Fibroblast of skin of left quadriceps (primary cell): Measurements from ENCODE around the gene AOPEP.
"Not testable (repeated sequence)": the region's sequence is repeated elsewhere in the genome, so short reads cannot be mapped to it uniquely, and the experiment has no call there.

ENCODE experiments used
- DNase-seq, 2 experiments: peaks; one replicate each; pipeline ENCODE4 v3.0.0-alpha.2; 2013; ENCODE audit warnings: low read depth in 2 of 2

The AOPEP gene

DNA sequence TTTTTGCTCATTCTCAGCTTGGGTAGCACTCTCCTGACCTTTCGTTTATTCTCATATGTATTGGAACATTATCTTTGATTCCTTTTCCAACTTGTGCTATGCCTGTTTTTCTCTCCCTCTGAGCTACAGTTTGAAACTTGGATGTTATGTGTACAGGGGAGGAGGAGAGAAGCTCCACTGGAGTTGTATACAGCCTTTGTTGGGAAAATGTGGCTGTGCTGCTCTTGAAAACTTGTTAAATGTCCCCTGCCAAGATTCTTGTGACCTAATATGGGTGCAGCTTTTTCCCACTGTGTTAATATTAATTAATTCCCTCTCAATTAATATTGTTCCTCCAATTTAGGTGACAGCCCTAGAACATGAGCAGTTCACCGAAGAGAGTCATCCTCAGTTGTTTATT is 235.4 kb downstream of the AOPEP start:
- DNase-seq = no peak

DNA sequence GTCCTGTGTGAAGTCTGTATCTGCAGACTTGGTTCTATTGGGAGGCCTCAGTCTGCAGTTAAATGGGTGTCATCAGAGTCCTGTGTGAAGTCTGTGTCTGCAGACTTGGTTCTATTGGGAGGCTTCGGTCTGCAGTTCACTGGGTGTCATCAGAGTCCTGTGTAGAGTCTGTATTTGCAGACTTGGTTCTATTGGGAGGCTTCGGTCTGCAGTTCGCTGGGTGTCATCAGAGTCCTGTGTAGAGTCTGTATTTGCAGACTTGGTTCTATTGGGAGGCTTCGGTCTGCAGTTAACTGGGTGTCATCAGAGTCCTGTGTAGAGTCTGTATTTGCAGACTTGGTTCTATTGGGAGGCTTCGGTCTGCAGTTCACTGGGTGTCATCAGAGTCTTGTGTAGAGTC is 239.1 kb downstream of the AOPEP start:
- DNase-seq = not testable (repeated sequence)

DNA sequence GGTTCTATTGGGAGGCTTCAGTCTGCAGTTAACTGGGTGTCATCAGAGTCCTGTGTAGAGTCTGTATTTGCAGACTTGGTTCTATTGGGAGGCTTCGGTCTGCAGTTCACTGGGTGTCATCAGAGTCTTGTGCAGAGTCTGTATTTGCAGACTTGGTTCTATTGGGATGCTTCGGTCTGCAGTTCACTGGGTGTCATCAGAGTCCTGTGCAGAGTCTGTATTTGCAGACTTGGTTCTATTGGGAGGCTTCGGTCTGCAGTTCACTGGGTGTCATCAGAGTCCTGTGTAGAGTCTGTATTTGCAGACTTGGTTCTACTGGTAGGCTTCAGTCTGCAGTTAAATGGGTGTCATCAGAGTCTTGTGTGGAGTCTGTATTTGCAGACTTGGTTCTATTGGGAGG is 239.5 kb downstream of the AOPEP start:
- DNase-seq = not testable (repeated sequence)

DNA sequence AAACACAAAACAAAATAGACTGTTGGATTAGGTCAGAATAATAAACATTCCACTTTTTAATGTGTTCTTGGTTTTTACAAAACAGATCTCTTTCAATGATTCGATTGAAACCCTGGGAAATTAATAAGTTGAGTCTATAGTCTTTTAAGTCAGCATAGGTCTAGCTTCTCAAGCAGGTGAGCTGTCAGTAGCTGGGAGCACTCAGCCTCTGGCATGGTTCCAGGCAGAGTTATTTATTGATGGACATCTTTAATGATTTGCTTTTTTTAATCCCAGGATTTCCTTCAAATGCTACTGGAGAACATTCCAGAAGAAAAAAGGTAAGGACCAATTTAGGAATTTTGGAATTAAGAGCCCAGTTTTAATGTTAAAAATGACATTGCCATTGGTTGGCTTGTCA is 241.0 kb downstream of the AOPEP start:
- no peak for DNase-seq

DNA sequence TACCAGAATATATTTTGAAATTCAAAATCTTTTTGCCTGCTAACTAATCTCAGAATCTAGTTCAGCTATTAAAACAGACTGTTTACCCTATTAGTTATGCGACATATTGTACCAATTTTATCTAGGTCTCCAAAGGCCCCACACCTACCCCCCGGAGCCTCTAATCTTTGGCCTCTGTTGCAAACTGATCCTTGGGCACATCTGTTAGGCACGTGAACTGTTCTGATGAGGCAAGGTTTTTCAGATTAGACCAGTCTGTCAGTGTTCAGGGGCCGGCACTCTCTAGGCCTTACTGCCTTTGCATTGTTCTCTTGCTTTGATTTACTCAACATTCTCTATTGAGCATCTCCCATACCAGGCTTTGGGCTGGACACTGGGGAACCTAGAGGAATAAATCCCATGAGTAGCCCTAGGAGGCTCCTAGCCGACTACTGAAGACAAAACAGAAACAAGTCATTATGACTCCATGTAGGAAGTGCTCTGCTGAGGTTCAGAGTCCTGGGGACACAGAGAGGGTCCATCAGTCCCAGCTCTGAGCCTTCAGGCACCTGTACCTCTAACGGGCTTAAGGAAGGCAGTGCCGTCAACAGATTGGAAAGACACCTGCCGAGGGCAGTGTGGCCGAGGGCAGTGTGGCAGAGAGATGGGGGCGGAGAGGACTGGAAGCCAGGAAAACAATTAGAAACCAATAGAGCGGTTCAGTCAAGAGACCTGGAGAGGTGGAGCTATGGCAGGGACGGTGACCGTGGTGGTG is 245.1 kb downstream of the AOPEP start:
- DNase-seq = peak in 1 of 2 experiments; percentile 12

DNA sequence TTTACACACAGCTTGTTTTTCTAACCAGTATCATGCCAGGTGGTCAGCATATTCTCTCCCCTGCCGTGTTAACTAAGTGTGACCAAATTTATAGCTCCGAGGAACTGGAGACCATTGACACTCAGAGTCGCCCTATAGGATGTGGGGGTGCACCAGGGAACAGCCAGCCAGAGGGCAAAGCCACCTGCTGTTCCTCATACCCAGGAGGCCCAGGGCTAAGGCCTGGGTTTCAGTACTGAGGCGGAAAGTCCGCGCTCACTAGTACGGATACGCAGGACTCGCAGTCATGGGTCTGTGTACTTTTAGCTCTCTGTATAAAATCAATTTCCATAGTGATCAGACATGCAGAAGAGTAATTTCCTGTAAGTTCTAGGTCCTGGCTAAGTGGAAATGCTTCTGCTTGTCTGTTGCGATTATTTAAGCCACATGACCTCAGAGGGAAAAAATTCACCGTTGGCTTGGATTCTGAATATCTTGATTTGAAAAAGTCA is 247.0 kb downstream of the AOPEP start:
- peak; percentile 33 to 39 for DNase-seq

DNA sequence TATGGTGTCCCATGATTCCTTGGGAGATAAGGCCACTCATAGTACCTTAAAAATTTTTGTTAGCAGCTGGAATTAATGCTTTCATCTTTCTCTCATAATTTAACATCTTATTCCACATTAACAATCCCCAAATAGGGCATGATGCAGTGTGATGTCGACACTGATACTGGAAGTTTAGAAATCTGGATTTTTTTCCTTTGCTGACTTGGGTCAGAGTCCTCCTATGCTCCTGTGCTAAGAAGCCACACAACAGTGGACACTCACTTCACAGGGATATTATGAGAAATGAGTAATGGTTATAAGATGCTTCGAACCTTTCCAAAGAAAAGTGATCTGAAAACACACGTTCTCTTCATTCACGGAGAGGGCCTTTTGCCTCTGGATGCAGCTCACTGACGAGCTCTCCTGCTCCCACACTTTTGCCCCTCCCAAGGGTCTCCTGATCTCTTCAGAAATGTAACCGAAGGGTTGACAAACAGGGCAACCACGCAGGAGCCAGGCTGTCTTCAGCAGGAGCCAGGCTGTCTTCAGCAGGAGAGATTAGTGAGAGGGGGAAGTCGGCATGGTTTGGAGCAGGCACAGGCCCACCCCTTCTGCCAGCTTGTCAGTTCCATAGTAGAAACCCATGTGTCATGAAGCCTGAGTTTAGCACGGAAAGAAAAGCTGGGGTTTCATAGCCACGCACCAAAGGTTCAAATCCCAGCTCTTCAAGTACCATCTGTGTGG is 247.8 kb downstream of the AOPEP start:
- DNase-seq = no peak

DNA sequence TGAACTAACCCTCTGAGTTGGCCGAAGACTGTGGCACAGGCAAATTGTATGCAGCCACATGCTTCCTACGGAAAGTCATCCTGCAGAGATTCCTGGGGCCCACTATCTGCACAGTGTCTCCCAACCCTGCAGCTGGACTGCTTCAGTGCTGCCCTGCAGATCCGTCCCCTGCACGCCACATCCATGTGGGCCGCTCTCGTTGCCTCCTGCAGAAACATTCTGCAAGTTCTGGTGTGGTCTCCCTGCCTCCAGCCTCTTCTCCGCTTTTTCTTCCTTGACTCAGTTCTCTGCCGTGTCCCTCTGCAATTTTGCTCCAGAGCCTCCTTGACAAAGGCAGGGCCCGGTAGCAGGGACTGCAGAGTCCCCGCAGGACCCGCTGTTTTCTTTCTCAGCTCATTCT is 249.0 kb downstream of the AOPEP start:
- DNase-seq = no peak

DNA sequence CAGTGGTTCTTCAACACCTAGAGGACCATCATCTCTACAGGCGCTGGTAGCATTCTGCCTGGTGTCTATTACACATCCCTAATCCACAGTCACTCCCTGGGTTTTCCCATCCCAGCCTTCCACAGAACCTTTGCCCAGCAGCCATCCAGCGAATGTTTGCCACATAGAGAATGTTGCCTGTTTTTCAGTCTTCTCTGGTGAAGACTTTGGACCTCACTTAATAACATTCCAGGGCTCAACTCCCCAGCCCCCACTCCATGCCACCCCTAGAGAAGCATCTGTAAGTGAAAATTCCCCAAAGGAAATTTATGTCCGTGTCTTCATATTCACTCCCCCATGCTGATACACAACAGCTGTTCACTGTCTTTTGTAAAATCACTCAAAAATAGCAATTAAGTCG is 249.6 kb downstream of the AOPEP start:
- DNase-seq = peak in 1 of 2 experiments; percentile 12

DNA sequence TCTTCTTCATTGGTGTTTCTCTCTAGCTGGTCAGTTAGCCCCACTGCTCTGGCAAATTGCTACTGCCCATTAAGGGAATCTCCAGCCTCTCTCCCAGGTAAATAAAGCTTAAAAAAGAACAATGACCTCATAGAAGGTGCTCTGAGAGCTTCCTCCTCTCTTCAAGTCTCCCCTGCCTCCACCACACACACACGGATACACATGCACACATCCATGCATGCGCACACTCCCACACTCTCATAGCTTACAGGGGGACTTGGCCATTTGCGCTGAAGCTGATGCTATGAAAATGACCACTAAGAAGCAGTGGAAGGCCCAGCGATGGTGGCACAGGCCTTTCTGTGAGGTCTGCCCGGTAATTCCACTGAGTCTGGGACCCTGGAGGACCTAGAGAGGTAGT is 250.9 kb downstream of the AOPEP start:
- no peak for DNase-seq

DNA sequence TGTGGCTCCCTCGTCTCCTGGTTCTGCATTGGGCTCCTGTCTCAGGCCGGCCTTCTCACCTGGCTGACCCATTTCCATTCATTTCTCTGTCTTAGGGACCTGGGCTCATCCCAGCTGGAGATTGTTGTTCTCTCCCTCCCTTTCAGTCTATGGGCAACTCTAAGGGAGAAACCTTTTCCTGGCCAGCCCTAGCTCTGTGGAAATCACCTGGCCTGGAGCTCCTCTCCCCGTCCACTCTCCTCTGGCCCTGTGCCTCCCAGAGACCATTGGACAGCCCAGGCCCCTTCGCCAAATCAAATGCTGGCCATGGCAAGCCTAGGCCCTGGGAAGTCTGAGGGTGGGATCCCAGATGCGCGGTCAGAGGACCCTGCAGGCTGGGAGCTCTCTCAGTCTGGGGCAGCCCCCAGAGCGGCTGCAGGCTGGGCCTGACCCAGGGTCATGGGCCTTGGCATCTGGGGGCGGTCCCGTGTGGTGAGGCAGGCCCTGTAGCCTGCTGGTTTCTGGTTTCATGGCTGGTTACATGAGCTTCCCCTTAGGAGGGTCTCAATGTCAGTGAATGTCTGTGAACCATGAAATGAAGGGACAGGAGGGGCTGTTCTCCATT is 253.5 kb downstream of the AOPEP start:
- no peak for DNase-seq

DNA sequence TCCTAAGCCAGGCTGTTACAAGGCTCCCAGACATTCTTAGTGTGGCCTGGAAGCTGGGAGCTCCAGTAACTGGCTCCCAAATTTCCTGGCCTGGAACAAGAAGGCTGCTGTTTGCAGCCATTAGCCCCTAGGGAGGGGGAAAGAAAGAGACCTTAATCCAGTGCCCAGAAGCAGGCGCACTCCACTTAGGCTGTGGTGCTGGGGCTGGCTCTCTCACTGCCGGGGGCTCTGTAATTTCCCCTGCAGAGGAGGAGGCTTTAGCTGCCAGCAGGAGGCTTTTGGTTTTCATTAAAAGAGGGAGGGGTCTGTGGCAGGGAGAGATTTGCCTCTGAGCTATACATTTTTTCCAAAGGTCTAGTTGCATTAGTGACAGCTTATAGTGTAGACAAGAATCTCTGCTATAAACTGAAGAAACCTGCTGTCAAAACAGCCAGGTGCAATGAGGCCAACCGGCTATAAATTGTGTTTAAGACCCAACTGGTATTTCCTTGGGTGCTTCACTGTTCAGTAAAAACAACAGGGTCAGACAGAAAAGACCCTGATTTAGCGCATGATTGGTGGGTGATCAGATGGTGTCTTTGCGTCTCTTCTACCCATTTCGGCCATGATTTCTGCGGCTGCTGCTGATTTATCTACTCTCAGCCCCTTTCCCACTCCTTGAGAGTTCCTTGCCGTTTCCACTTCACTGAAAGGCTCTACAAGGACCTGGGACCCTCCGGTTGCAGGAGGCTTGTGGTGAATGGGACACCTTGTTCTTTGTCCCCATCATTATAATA is 254.6 kb downstream of the AOPEP start:
- DNase-seq = no peak

DNA sequence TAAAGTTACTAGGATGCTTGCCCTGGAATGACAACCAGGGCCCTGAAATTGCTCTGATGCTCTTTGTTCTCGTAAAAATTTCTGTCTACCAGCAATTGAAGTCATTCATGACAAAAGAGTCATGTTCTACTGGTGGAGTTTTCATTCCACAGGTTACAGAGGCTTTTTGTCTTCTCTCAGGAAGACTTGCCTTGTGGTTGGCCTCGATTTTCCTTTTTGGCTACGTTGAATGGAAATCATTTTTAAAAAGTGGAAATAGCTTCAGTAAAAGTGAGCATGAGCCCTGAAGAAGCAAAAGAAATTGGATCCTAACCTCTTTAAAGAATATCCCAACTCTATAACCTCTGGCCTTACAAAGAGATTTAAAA is 255.2 kb downstream of the AOPEP start:
- DNase-seq = no peak

DNA sequence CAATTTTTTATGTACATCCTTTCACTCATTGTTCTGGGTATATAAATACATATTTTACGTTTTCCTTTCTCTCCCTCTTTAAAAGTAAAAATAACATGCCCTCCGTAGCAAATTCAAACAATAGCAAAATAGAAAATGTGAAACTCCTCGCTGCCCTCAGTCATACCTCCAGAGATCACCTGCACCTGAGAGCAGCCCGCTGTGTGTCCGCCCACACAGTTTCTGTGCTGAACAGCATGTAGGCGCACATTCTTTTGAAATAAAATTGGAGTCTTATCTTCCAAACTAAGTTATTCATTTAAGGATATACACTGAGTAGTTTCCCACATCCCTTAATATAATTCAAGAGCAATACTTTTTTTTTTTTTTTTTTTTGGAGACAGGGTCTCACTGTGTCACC is 255.7 kb downstream of the AOPEP start:
- no peak for DNase-seq

DNA sequence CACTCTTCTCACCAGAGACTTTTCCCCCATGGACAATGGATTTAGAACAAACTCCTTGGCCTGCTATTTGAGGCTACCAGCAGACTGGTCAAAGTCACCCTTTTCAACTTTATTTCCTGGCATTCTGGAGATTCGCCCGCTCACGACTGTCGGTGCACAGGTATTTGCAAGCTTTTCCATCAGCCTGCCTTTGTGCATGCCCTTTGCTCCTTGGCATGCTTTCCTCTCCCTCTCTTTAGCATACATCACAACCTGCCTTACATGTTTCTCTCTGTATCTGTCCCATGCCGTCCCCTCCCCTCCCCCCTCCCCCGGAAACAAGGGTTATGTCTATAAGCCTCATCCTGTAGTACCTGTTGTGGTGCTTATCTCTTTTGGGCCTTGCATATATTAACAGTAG is 257.1 kb downstream of the AOPEP start:
- no peak for DNase-seq

DNA sequence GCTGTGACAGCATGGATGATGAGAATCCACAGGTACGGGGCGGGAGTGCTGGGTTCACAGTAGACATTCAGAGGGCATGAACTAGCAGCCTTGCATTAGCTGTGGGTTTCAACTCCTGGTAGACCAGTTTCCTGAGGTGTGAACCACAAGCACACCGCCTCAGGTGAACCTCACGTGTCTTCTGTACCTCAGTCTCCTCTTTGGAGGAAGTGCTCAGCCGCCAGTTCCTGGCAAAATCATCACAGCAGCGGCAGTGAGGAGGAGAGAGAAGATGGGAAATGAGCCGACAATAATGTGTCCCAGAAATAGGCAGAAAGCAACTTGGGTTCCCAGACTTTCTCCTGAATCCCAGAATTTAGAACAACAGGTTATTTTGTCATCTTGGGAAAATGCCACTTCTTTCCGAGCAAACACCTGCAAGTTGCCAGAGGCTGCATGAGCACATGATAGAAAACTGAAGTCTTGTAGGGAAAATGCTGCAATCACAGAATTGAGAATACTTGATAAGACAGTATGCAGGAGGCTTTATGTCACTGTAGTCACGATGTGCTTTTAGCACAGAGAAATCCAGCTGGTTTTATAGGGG is 258.5 kb downstream of the AOPEP start:
- DNase-seq = no peak

DNA sequence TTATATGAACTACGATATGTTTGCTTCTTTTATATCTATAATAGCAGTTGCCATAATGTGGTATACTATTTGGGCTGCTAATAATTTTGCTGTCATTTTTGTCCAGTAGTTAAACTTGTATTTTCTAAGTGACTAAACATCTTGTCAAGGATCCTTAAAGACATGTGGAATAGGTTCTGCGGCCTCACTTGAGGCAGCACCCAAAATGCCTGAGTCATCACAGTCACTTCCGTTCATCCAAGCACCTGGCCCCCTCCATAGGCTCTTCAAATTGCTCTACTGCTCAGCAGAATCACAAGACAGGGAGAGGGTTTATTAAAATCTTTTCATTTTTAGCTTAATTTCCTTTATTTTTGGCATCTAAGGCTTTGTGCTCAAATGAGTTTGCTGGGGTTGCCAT is 259.1 kb downstream of the AOPEP start:
- DNase-seq = no peak

DNA sequence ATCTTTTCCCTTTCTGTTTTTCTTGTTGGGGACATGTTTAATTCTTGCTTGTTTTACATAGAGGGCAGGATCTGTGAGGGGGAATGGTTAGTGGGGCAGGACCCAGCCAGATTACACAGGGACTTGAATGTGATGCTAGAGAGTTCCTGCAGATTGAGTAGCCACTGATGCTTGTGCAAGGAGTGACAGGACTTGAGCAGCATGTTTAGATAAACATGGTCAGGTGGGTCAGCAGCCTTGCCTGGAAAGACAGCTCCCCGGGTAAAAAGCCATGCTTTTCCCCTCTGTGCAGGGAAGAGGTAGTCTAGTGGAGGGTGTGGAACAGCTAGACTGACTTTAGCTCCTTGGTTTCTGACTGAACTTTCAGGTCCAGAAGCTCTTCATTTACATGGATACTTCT is 261.2 kb downstream of the AOPEP start:
- no peak for DNase-seq

DNA sequence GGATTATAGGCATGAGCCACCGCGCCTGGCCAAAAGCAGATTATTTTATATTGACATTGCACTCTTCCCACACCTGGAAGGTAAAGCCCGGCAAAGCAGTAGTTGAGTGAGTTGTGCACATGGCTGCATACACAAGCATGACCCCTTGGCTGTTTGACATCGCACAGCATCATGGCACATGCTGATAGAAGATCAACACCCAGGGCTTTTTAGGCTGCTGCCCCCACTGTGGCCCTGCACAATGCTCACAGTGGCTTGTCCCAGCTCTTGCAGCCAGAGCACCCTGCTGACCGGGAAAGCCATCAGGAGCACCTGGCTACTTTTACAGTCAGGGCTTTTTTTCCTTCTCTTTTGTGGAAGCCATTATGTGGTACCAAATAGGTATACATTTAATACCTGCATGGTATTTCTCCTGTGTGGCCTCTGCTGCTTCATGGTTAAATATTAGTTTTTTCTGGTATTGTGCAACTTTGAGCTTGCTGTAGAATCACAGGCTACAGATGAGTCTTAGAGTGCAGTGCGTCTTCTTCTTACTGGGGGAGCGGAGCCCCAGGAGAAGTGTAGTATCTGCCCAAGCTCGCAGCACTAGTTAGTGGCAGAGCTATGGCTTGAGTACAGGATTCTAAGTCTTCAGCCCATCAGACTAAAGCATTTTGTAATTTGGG is 264.5 kb downstream of the AOPEP start:
- no peak for DNase-seq

DNA sequence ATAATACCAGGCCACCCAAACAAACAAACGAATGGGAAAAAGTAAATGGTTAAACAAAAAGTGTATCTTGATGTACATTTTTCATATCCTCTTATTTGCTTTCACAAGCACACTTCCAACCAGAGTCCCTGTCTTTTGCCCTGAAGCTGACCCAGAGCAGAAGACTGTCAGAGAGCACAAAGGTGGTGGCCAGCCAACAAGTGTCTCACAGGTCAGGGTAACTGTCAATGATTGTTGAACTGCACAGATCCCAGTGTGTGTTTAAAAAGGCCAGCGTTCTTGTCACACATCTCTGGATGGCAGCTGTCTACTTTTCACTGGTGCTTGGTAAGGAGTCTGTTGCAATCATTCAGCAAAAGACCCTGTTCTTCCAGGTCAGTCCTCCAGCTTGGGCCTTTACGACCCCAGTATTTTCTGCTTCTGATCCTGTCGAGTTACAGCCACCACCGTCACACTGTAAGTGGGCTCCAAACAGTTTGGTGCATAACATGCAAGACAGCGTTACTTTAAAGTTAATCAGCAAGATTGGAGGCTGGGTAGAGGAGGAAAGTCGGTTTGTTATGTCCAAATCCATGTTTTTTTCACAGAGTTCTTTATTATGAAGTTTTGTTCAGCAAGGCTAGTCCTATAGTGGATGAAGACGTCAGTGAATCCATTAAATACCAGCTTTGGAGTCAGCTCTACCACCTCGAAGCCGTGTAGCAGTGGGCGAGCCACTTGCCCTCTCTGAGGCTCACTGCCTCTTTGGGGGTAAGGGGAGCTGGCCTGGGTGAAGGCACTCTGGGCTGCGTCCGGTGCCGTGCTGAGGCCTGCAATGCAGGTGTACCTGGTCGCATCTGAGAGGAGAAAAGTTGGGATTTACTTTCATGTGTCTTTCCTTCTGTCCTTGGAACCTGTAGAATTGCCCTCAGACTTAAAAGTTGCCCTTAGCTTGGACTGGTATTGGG is 265.7 kb downstream of the AOPEP start:
- DNase-seq = no peak
